Measurements from ENCODE around the gene EPHA5. TPM values are rescaled to one million over a fixed set of nuclear protein-coding genes. Genes with fewer than 3 reads are reported as not detected.

The EPHA5 gene
- total RNA-seq, 1 experiment from 2014 or later: not detected

- BruUV-seq (replicated peaks): no TSS peak
- CTCF ChIA-PET: no interaction called here
- DNase-seq (ENCODE audit: low read depth, low spot score) (no peak), ATAC-seq (no peak)
- no peaks in the 10 kb centered on the region for H3K79me2 ChIP-seq (ENCODE audit: insufficient read depth, low read length)
- no peak overlapping the region for H3K4me2 ChIP-seq (ENCODE audit: low read length)
- no peak overlapping the region for H3K9ac ChIP-seq (ENCODE audit: low read length)
- intact Hi-C loops (cut with micrococcal nuclease): no loop called here
- POLR2A ChIA-PET: no interaction called here
- H3K27me3 ChIP-seq (ENCODE audit: insufficient read depth, low read length): no peaks in the 10 kb centered on the region
- H3K36me3 ChIP-seq (ENCODE audit: control insufficient read depth in 1 of 2, insufficient read depth in 2 of 2, low read length in 2 of 2): no peaks in the 10 kb centered on the region
- no peak overlapping the region for H3K27ac ChIP-seq (ENCODE audit: low read depth, low read length)
- no peaks in the 10 kb centered on the region for H3K9me2 ChIP-seq (ENCODE audit: insufficient read depth)
- TF ChIP-seq FOSL1 (IDR thresholded peaks at IDR 0.05; ENCODE audit: low read depth) (no peak), EZH2 (IDR thresholded peaks at IDR 0.05) (no peak), SIN3A (IDR thresholded peaks at IDR 0.05; ENCODE audit: low read depth) (no peak), EZH2phosphoT487 (IDR thresholded peaks at IDR 0.05; ENCODE audit: borderline replicate concordance) (no peak), CTCF (IDR thresholded peaks at IDR 0.05 in 2 of 3, conservative IDR thresholded peaks at IDR 0.05 in 1 of 3; ENCODE audit: borderline replicate concordance in 1 of 3, insufficient read depth in 1 of 3, low read depth in 2 of 3, low read length in 2 of 3) (no peak), ZFX (IDR thresholded peaks at IDR 0.05) (no peak), POLR2AphosphoS5 (IDR thresholded peaks at IDR 0.05; ENCODE audit: low read depth, low read length) (no peak), ELF1 (IDR thresholded peaks at IDR 0.05; ENCODE audit: borderline replicate concordance, low read depth) (no peak)
- no peak overlapping the region for H3K4me3 ChIP-seq (replicated peaks in 1 of 2; ENCODE audit: low read depth in 1 of 2, low read length in 2 of 2)
- no peaks in the 10 kb centered on the region for H3K4me1 ChIP-seq (ENCODE audit: control insufficient read depth in 1 of 2, insufficient read depth in 2 of 2, low read length in 2 of 2)
- RAD21 ChIA-PET (ENCODE audit: low non-redundant PET in 1 of 2, low total read pairs in 2 of 2, uncharacterized antibody in 2 of 2, unreplicated experiment in 2 of 2): no interaction called here
- no peaks in the 10 kb centered on the region for H4K20me1 ChIP-seq (ENCODE audit: insufficient read depth)
- H2AFZ ChIP-seq (ENCODE audit: low read depth, low read length, poor library complexity, severe bottlenecking): no peak overlapping the region
- H3K9me3 ChIP-seq (ENCODE audit: control insufficient read depth in 1 of 2, insufficient read depth in 1 of 2, low read depth in 1 of 2, low read length in 2 of 2): peaks cover 1 to 14% of the 10 kb centered on the region in 2 experiments; a peak in 2 of 4 replicates
Measured at GRCh38 chr4:65597697-65598096, 72.6 kb downstream of the EPHA5 start.

GRCh38 chr4:65592089-65592488 lies 78.2 kb downstream of the EPHA5 start:
- Histone ChIP-seq H3K27me3 (ENCODE audit: insufficient read depth, low read length) (no peaks in the 10 kb centered on the region), H3K4me3 (replicated peaks in 1 of 2; ENCODE audit: low read depth in 1 of 2, low read length in 2 of 2) (no peak overlapping the region), H3K9ac (ENCODE audit: low read length) (no peak overlapping the region), H2AFZ (ENCODE audit: low read depth, low read length, poor library complexity, severe bottlenecking) (no peak overlapping the region), H3K27ac (ENCODE audit: low read depth, low read length) (no peak overlapping the region), H3K36me3 (ENCODE audit: control insufficient read depth in 1 of 2, insufficient read depth in 2 of 2, low read length in 2 of 2) (no peaks in the 10 kb centered on the region), H3K9me2 (ENCODE audit: insufficient read depth) (no peaks in the 10 kb centered on the region), H3K4me2 (ENCODE audit: low read length) (no peak overlapping the region), H3K4me1 (ENCODE audit: control insufficient read depth in 1 of 2, insufficient read depth in 2 of 2, low read length in 2 of 2) (no peaks in the 10 kb centered on the region), H3K79me2 (ENCODE audit: insufficient read depth, low read length) (no peaks in the 10 kb centered on the region), H4K20me1 (ENCODE audit: insufficient read depth) (no peaks in the 10 kb centered on the region), H3K9me3 (ENCODE audit: control insufficient read depth in 1 of 2, insufficient read depth in 1 of 2, low read depth in 1 of 2, low read length in 2 of 2) (peaks cover 3 to 21% of the 10 kb centered on the region in 2 experiments; a peak in 2 of 4 replicates)
- POLR2A ChIA-PET: no interaction called here
- no peak for DNase-seq (ENCODE audit: low read depth, low spot score)
- intact Hi-C loops (cut with micrococcal nuclease): no loop called here
- CTCF ChIA-PET: no interaction called here
- no TSS peak for BruUV-seq (replicated peaks)
- no peak for TF ChIP-seq TCF7L2 (IDR thresholded peaks at IDR 0.05; ENCODE audit: borderline replicate concordance, extremely low read depth, insufficient read depth, insufficient read length)
- no peak for TF ChIP-seq ZBTB33 (IDR thresholded peaks at IDR 0.05; ENCODE audit: extremely low read depth, insufficient replicate concordance, low read length)
- TF ChIP-seq CEBPB (IDR thresholded peaks at IDR 0.05; ENCODE audit: low read depth): no peak
- no peak for TF ChIP-seq FOSL1 (IDR thresholded peaks at IDR 0.05; ENCODE audit: low read depth)
- no peak for TF ChIP-seq YY1 (IDR thresholded peaks at IDR 0.05; ENCODE audit: extremely low read depth, insufficient replicate concordance, low read depth, low read length)
- TF ChIP-seq SRF (IDR thresholded peaks at IDR 0.05; ENCODE audit: low read depth): no peak
- TF ChIP-seq EZH2phosphoT487 (IDR thresholded peaks at IDR 0.05; ENCODE audit: borderline replicate concordance): no peak
- RAD21 ChIA-PET (ENCODE audit: low non-redundant PET in 1 of 2, low total read pairs in 2 of 2, uncharacterized antibody in 2 of 2, unreplicated experiment in 2 of 2): no interaction called here
- no peak for ATAC-seq

All from HCT116 (cell line).